Subcutaneous abdominal adipose tissue (tissue), 5 donors: ENCODE measurements around the gene SORCS3.

Source experiments
- H3K27ac ChIP-seq: one replicate; pipeline ENCODE4 v1.7.0; 2013; ENCODE audit warnings: low read depth, mild to moderate bottlenecking, inconsistent platforms, low read length, moderate library complexity
- H3K27me3 ChIP-seq, 5 donors: one replicate each; pipeline ENCODE4 v1.7.0; 2013; ENCODE audit warnings: low read length in 5 of 5, inconsistent platforms in 1 of 5; ENCODE audit not compliant: control insufficient read depth in 5 of 5, insufficient read depth in 4 of 5
- H3K36me3 ChIP-seq, 5 donors: one replicate each; pipeline ENCODE4 v1.7.0; 2013; ENCODE audit warnings: low read length in 5 of 5; ENCODE audit not compliant: control insufficient read depth in 5 of 5, insufficient read depth in 5 of 5
- H3K4me1 ChIP-seq, 5 donors: one replicate each; pipeline ENCODE4 v1.7.0; 2013; ENCODE audit warnings: low read length in 5 of 5, mild to moderate bottlenecking in 3 of 5, moderate library complexity in 1 of 5; ENCODE audit not compliant: control insufficient read depth in 5 of 5, insufficient read depth in 5 of 5
- H3K4me3 ChIP-seq, 5 donors: one replicate each; pipeline ENCODE4 v1.7.0; 2013; ENCODE audit warnings: low read length in 5 of 5, low read depth in 1 of 5
- H3K9ac ChIP-seq, 5 donors: one replicate each; pipeline ENCODE4 v1.7.0; 2013; ENCODE audit warnings: low read length in 5 of 5, mild to moderate bottlenecking in 4 of 5, moderate library complexity in 3 of 5
- H3K9me3 ChIP-seq, 5 donors: one replicate each; pipeline ENCODE4 v1.7.0; 2013; ENCODE audit warnings: low read length in 5 of 5; ENCODE audit not compliant: control insufficient read depth in 5 of 5
- donor health status: healthy.
- donor health status: healthy.
- donor health status: healthy.
- donor health status: healthy.
- donor health status: healthy.

The SORCS3 gene

GRCh38 chr10:104867966-104868598 is 227.0 kb downstream of the SORCS3 start:
- Histone ChIP-seq H3K36me3 (no peaks in the 10 kb centered on the region), H3K4me1 (no peaks in the 10 kb centered on the region), H3K9ac (no peak overlapping the region), H3K4me3 (no peak overlapping the region), H3K27ac (no peak overlapping the region), H3K9me3 (no peaks in the 10 kb centered on the region), H3K27me3 (no peaks in the 10 kb centered on the region)

GRCh38 chr10:104872691-104873090 is 231.6 kb downstream of the SORCS3 start:
- Histone ChIP-seq H3K27me3 (no peaks in the 10 kb centered on the region), H3K9ac (no peak overlapping the region), H3K36me3 (no peaks in the 10 kb centered on the region), H3K4me3 (no peak overlapping the region), H3K9me3 (no peaks in the 10 kb centered on the region), H3K4me1 (no peaks in the 10 kb centered on the region), H3K27ac (no peak overlapping the region)

GRCh38 chr10:104873161-104873560 is 232.1 kb downstream of the SORCS3 start:
- no peak overlapping the region for H3K9ac ChIP-seq
- H3K4me1 ChIP-seq = no peaks in the 10 kb centered on the region
- H3K27ac ChIP-seq = no peak overlapping the region
- H3K9me3 ChIP-seq = no peaks in the 10 kb centered on the region
- H3K4me3 ChIP-seq = no peak overlapping the region
- H3K36me3 ChIP-seq = no peaks in the 10 kb centered on the region
- H3K27me3 ChIP-seq = no peaks in the 10 kb centered on the region

- no peaks in the 10 kb centered on the region for H3K36me3 ChIP-seq
- no peaks in the 10 kb centered on the region for H3K27me3 ChIP-seq
- no peaks in the 10 kb centered on the region for H3K9me3 ChIP-seq
- no peak overlapping the region for H3K9ac ChIP-seq
- no peak overlapping the region for H3K4me3 ChIP-seq
- no peak overlapping the region for H3K27ac ChIP-seq
- no peaks in the 10 kb centered on the region for H3K4me1 ChIP-seq
These were observed 234.5 kb downstream of the SORCS3 start for GRCh38 chr10:104875561-104875960.

DNA sequence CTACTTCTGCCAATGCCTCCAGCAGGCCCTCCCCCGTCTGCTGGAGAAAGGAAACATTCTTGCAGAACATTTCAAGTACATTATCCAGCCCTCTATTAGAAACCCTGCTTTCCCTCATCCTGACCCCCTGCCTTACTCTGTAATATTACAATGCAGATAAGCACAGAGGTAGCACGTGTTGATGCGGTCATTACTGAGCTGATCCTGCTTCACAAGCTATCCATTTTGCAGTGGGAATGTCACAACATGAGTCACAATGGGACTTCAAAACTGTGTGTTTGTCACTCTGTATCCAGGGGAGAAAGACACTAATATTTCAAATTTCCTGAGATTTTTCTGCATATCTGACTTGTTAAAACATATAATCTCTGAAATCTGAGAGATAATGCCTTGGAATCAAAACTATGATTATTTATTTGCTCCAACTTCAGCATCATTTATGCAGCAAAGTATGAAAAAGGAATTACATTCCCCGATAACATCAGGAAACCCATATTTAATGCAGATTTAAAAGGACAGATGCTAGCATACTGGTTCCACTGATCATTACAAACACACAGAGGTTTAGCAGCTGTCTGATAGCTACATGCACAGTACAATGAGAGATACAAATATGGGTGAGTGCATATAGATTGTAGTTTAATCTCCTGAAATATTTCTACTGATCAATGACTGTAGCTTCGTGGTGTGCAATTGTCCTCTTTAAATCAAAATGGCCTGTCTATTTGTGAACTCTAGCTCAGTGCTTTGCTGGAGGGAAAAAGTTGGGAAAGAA is 239.7 kb downstream of the SORCS3 start:
- Histone ChIP-seq H3K36me3 (no peaks in the 10 kb centered on the region), H3K27me3 (no peaks in the 10 kb centered on the region), H3K4me1 (no peaks in the 10 kb centered on the region), H3K27ac (no peak overlapping the region), H3K9me3 (peaks cover 0 to 2% (median 0%) of the 10 kb centered on the region in 5 donors), H3K4me3 (no peak overlapping the region), H3K9ac (no peak overlapping the region)

GRCh38 chr10:104881740-104882139 is 240.7 kb downstream of the SORCS3 start:
- no peak overlapping the region for H3K4me3 ChIP-seq
- H3K36me3 ChIP-seq = no peaks in the 10 kb centered on the region
- H3K27me3 ChIP-seq = no peaks in the 10 kb centered on the region
- H3K27ac ChIP-seq = no peak overlapping the region
- peaks cover 0 to 2% (median 0%) of the 10 kb centered on the region in 5 donors for H3K9me3 ChIP-seq
- H3K9ac ChIP-seq = no peak overlapping the region
- H3K4me1 ChIP-seq = no peaks in the 10 kb centered on the region

GRCh38 chr10:104892879-104893617 is 252.0 kb downstream of the SORCS3 start:
- no peaks in the 10 kb centered on the region for H3K4me1 ChIP-seq
- H3K9ac ChIP-seq = no peak overlapping the region
- H3K4me3 ChIP-seq = no peak overlapping the region
- no peaks in the 10 kb centered on the region for H3K27me3 ChIP-seq
- no peaks in the 10 kb centered on the region for H3K36me3 ChIP-seq
- H3K27ac ChIP-seq = no peak overlapping the region
- peaks cover 3 to 31% (median 21%) of the 10 kb centered on the region in 5 donors for H3K9me3 ChIP-seq

GRCh38 chr10:104893701-104894100 is 252.6 kb downstream of the SORCS3 start:
- no peaks in the 10 kb centered on the region for H3K36me3 ChIP-seq
- H3K9me3 ChIP-seq = peaks cover 3 to 25% (median 15%) of the 10 kb centered on the region in 5 donors
- H3K4me3 ChIP-seq = no peak overlapping the region
- H3K9ac ChIP-seq = no peak overlapping the region
- H3K27ac ChIP-seq = no peak overlapping the region
- H3K27me3 ChIP-seq = no peaks in the 10 kb centered on the region
- no peaks in the 10 kb centered on the region for H3K4me1 ChIP-seq

DNA sequence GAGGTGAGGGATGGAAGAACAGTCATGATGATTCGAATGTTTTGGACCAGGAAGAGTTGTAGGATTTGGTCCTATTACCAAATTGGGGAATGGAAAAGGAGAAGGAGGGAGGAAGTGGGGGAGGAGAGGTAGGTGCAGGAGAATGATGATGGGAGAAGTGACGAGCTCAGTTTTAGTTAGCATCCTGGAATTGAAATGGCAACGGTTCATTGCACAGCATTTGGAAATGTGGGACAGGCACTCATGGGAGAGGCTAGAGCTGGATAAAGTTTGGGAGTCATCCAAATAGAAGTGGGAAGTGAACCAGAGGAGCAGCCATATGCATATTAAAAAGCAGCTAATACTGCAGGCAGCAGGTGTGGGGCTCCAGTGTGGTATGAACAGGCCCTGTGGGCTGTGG is 253.6 kb downstream of the SORCS3 start:
- H3K9ac ChIP-seq = no peak overlapping the region
- no peaks in the 10 kb centered on the region for H3K36me3 ChIP-seq
- H3K4me1 ChIP-seq = no peaks in the 10 kb centered on the region
- no peak overlapping the region for H3K27ac ChIP-seq
- peaks cover 2 to 22% (median 11%) of the 10 kb centered on the region in 5 donors for H3K9me3 ChIP-seq
- no peaks in the 10 kb centered on the region for H3K27me3 ChIP-seq
- no peak overlapping the region for H3K4me3 ChIP-seq

DNA sequence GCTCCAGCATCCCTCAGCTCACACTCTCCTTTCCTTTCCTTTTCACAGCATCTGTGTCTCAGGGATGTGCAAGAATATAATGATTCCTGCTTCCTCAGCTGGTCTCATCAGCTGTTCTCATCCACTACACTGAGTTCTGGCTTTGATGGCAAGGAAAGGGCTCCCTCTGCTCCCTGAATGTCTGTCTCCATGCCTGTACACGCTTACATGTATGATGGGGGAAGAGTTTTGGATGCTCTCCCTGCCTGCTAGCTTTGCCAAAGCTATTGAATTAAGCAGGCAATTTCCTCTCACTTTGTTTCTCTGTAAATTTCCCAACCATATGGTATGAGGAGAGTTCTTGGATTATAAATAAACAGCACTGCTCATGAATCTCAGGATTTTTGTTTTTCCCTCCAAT is 254.5 kb downstream of the SORCS3 start:
- no peaks in the 10 kb centered on the region for H3K27me3 ChIP-seq
- no peak overlapping the region for H3K27ac ChIP-seq
- no peak overlapping the region for H3K4me3 ChIP-seq
- H3K9me3 ChIP-seq = peaks cover 0 to 16% (median 9%) of the 10 kb centered on the region in 5 donors
- no peaks in the 10 kb centered on the region for H3K4me1 ChIP-seq
- H3K36me3 ChIP-seq = no peaks in the 10 kb centered on the region
- H3K9ac ChIP-seq = no peak overlapping the region
